GM19397 (cell line): ENCODE data around the gene JAZF1.

Source experiments
- ATAC-seq: cut with Tn5 transposase; IDR thresholded peaks from one replicate; pipeline ENCODE4 v1.9.1; 2021; ENCODE audit warnings: mild to moderate bottlenecking, moderate library complexity; ENCODE audit not compliant: unreplicated experiment

The JAZF1 gene

DNA sequence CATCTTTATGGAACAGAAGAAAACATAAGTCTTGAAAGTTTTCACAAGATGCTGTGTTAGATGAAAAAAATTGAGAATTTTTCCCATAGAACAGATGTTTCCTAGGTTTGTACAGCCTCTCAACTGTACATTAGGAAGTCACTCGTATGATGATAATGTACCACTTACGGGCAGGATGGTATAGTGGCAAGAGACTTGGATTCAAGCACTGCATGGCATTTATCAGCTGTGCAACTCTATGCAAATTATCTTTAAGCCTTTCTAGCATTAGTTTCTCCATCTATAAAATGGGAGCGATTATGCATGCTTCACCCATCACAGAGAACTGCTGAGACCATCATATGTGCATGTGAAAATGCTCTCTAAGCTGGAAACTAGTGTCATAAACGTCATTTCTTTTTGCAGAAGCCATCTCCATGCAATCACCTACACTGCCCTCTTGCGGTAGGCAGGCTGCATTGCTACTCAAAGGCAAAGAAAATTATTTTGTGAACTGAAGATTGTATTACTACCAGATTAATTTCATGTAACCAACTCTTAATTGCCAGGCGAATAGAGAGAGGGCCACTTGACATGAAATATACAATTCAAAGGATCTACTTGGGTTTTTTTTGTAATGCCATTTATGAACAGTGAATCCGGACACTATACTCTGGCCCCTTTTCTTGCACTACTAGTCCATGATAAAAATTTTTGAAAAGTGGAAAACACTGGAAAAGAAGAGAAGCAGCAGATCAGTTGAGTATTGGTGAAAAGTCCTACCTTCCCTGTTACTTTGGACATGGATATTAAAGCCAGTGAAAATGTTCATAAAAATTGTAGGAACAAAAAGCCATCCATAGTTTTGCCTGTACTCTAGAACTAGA, 102.3 kb downstream of the JAZF1 start:
- ATAC-seq: no peak

DNA sequence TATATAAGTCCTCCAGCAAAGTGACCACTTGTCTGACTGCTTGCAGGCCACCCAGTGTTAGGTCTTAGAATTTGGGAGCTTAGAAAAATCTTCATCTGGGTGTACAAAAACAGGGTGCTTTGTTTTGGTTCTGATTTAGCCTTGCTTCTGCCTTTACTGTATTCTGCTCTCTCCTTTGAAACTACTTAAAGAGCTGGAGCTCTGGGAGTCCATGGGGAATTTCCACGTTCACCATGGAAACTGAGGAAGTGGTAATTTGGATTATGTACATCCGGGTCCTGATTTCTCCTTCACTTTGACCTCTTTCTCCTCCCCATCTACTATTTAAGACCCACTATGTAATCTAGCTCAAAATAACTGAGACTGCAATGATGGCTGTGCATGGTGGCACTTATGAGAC, 103.0 kb downstream of the JAZF1 start:
- no peak for ATAC-seq

DNA sequence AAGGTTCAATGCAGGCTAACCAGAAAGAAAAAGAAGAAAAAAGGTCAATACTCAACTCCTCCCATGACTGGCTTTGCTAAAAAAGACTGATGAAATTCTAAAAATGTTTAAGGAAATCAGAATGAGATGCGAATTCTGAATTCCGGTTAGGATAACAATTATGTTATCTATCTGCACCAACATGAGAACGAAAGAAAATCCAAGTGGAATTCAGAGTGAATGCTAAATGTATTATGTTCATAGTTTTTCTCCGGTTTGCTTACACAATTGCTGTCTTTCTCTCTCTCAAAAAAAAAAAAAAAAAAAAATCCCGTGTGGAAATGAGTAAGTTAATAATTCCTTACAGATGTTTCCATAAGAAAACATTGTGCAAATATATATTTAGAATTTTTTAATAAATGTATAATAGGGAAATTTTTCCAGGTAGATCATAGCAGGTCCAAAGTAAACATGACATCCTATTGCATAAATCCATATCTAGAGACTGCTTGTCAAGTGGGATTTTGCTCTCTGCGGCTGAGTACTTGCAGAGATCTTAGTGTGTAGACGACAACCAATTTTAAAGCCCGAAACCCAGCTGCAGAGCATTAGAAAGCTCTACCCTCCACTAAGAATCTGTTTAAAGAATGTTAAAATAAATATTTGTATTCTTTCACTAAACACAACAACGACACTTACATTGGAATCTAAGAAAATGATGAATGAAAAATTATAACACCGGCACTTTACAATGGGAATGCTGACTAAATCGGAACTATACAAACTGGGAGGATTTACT, 104.0 kb downstream of the JAZF1 start:
- no peak for ATAC-seq

DNA sequence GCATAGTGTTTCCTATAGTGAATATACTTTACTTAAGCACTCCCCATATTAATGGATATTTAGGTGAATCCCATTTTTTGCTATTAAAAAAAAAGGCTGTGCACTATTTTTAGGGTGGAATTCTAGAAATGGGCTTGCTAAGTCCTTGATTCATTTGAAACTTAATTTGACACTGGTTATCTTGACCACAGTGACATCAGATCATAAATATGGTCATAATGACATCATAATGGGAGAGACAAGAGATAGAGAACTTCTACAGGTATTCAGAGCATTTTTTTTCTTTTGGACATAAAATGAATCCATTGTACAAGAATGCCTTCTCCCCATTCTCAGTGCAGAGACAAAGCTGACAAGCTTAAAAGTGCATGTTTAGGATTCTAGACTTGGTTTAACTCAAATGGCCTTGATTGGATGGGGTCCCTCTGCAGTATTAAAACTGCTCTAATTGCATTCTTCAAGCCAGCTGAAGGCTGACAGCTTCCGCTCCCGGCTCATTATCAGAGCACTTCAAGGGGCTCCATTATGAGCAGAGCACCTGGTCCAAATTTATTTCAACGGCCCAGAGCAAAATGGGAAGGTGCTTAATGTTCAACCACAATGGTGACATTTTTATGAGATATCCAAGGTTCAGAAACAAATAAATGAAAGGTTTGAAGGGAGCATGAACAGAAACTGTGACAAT, 104.8 kb downstream of the JAZF1 start:
- no peak for ATAC-seq

DNA sequence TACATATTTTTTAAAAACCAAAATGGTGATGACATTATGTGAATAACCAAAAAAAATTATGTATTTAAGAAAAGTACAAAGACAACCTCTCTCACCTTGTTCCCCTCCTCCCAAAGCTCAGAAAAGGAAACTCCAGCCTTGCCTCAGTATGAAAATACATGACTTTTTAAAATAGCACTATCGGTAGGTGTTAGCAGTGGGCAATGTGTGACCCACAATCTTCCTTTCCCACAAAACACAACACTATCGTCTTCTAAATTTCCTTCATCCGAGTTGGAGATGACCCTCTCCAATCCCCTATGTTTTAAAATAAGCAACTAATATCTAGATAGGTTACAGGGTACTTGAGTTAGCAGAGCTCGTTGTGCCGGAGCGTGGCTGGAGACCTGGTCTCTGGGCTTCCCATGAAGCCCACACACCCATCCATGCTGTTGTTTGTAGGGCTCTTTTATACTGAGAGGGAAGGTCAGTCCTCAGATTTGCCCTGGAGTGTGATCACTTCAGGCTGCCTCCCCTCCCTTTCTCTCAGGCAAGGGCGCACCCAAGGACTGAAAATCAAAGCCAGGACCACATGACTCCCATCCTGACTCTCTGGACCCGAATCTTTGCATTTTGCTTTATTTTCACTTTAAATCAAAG, 107.6 kb downstream of the JAZF1 start:
- no peak for ATAC-seq

DNA sequence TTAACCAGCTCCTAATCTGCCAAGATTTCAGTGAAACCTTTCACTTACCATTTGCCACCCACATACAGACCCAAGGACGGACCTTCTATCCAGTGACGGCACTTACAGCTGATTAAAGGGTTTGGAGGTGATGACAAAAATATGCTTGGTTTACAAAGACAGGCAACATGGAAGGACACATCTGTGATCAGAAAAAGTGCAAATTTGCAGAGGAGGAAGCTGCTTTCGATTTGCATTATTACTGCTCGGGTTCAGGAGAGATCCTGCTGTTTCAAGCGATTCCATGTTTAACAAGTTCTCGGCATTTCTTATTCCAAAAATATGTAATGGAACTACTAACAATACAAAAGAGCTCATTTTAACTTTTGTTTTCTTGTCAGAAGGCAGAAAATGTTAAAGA, 109.0 kb downstream of the JAZF1 start:
- no peak for ATAC-seq

DNA sequence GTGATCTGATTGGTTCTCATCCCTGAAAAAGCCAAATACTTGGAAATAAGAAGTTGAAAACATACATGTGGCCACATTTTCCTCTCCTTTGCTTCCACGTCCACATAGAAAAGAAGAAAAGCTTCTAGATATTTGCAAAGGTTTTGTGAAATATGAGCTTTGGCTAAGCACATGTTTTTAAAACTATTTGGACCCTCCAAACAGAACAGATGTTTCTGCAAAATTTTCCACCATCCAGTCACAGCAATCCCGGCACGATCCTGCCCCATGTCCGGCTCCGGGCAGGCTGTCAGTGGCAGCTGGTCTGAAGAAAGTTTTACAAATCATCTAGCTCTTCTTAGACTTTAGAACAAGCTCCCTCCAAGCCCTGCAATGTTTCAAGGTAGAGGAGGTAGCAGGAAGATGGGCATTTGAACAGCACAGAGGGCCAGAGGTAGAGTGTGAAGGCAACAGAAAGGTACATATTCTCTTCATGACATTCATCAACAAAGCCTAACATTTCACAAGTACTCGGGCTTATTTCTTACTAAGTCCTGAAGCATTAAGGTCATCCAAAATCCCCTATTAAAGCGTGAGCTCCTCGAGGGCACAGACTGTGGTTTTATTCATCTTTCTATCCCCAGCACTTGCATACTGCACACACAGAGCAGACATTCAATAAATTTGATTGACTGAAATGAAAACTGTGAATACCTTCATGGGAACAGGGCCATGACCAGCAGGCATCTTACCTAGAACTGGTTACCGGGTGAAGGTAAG, 110.1 kb downstream of the JAZF1 start:
- ATAC-seq: no peak

DNA sequence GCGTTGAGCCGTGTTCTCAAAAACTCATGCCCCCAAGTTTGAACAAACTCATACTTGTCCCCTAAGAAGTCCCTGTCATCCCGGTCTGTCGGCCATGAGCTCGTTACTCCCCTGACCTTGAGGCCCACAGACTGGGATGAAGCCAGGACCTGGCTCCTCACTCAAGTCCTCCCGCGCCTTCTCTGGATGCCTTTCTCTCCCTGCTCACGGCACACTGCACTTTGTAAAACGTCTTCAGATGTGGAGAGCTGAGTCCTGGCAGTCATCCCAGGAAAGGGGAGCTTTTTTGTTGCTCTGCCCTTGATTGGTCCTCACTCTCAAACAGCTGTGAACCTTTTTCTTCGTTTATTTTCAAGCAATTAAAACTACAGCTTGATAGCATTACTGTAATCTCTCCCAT, 110.8 kb downstream of the JAZF1 start:
- no peak for ATAC-seq

DNA sequence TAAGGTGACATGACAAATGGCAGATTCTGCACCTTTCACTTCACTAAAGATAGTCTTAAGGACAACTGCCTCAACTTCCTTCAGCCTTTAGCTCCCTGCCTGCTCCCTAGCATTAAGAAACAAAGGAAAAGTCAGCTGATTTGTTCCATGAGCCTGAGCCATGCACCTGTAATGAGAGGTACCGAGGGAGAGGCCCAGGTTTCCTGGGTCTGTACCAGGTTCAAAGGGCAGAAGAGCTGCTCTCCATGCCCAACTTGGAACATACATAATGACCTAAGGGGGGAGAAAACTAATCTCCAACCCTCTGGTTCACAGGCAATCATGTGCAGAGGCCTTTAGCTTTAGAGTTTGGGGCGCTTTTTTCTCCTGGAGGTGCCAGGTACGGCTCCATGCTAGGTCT, 111.2 kb downstream of the JAZF1 start:
- ATAC-seq: no peak

DNA sequence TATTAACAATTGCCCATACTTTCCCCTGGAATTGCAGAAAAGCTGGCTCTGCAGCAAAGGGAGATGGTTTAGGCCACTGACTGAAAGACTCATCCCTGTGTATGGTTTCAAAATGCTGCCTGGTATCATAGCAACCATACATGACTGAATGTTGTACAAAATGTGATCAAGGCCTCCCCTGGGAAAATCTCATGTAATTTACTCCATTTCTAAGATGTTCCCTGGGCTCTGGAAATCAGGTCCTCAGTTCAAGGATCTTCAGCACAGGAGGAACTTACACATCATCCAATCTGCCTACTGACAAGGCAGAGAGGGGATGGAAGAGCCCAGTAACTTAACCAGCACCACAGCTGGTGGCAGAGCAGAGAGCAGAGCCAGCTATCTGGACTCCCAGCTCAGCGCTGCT, 111.8 kb downstream of the JAZF1 start:
- no peak for ATAC-seq

DNA sequence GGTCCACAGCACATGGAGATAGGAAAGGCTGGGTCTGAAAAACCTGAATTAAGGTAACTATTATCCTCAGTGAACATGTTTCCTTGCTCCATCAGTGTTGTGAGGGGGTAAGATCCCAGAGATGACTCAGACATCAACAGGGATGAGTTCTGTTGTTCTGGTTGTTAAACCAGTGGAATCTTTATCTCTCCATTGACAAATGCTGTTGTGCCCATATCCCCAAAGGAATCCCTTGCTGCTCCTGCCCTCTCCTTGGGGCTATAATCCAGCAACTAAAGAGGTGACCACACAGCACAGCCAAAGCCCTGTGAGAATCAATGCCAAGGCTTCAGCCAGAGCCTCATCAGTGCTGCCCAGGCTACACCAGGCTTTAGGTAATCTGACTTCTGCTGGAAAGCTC, 113.4 kb downstream of the JAZF1 start:
- no peak for ATAC-seq

DNA sequence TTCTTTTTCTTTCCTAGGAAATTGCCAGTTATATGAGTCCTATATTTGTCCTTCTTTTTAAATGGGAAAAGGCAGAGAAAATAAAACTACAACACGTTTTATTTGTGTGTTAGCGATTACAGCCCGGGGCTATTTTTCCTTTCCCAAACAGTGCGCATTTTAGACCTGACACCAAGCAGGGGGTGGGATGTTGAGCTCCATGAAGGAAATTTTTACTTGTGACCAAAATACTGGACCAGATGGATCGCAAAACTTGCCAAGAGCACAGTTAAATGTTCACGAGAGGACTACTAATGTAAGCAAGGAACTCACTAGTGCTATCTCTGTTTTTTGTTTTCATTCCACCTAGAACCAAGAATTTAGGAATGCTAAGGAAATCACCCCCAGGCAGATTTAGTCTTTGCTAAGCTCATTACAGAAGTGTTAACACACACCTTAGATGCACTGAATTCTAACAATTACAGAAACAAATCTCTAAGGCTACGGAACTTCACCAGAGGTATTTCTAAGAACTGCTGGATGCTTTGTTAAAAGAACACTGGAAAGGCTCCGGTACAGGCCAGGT, 114.8 kb downstream of the JAZF1 start:
- no peak for ATAC-seq

DNA sequence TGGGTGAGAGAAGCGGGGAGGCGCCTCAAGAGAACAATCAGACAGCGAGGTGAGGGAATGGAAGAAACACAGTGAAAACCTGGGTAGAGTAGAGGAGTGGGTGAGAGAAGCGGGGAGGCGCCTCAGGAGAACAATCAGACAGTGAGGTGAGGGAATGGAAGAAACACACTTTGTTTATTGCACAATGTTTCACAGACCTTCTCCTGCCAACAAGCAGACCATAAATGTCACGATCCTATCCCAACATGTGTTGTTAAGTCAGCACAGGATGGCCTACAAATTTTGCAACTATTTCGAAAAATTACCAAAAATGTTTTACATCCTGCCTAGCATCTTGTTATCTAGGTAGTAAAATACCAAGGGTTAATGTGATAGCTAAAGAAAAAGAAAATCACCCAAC, 115.3 kb downstream of the JAZF1 start:
- no peak for ATAC-seq

DNA sequence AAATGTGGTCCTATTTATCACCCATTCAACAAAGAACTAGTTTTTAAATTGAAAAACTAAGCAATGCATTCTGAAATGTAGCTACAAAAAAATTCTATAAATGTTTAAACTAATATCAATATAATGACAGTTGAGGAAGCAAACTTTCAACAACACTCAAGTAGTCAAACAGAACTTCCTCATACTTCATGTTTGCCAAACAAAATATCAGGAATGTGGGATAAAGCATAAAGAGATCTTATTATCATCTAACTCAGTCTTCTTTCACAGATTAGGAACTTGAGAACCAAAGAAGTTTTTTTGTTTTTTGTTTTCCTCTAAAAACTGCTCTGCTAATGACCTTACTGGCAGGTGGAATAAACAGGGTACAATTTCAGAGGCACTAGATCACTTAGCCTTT, 116.2 kb downstream of the JAZF1 start:
- ATAC-seq: no peak

DNA sequence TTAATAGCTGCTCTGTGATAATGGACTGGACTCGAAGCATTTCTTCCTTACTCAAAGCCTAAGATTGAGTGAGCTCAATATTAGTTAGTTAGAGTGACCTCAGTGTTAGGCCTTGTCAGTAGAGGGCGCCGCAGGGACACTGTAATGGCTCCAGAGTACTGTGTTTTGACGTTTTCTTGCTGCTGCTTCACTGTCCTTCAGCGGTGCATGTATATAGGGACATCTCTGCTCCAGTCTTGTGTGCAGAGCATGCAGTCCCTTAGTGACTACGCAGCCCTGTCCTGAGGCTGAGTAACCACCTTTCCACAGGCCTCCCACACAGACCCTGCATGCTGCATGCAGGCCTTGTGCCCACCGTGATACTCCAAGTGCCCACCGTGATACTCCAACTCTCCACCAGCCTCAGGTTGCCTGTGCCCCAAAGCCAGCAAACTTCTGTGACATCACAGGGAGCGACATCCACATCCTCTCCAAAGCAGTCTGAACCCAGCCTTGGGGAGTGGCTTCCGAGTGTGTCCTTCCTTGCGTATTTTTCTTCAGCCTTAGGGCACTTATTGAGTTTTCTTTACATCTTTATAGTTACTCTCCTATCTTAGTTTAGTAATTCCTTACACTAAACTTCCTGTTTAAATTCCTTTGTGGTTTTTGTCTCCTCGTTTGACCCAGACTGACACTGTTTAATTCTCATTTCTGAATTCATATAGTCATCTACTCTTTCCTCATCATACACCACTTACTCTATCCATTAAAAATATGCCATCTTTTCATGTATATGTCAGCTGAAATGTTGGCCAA, 118.2 kb downstream of the JAZF1 start:
- ATAC-seq: no peak

DNA sequence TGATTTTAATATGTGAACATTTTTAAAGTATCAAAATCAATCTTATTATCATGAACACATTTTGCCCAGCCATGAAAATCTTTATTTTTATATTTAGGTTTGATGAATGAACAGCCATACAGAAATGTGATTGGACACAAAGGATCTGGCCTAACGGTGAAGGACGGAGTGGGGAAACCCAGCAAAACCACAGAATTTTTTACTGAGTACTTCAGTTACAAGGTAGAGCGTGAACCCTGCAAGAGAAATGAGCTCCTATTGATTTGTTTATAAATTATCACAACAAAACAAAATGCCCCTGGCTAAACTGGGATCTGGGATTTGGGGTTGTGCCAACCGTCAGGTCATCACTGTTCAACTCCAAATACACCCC, 118.8 kb downstream of the JAZF1 start:
- ATAC-seq: no peak

DNA sequence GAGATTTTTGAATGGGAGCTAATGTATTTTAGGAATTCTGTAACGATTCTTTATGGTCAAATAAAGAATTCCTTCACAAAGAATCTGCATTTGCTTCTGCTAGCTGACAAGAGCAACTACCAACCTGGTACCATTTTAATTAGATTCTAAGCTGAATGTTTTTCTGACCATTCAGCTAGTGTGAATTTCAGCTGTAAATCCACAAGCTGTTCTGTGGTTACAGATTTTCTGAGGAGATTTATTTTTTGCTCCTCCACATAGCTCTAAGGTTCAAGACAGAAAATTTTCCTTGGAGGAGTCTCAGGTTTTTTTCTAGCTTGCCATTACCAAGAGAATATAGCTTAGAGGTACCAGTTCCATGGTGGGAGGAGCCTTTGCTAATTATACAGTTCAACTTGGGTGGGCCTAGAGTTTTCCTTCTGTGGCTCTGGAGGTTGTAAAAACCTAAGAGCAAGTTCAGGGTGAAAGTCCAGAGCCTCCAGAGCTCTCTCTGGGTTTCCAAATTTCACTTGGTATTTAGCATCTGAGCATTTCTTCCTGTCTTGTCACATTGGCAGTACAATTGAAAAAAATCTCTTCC, 120.1 kb downstream of the JAZF1 start:
- no peak for ATAC-seq

DNA sequence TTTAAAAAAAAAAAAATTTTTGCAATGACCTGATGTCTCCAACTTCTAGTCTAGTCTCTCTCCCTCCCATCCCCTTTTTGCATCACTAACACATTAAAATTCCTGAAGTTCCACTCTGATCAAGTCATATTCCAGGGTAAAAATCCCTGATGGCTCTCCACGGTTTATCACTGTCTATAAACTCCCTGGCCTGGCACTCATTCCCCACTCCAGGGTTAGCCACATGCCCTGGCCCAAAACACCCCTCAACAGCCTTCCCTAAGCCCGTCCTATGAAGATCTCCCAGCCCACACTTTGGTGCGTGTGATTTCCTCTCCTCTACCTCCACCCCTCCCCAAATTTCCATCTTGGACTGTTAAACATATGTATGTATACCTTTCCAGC, 125.4 kb downstream of the JAZF1 start:
- no peak for ATAC-seq

DNA sequence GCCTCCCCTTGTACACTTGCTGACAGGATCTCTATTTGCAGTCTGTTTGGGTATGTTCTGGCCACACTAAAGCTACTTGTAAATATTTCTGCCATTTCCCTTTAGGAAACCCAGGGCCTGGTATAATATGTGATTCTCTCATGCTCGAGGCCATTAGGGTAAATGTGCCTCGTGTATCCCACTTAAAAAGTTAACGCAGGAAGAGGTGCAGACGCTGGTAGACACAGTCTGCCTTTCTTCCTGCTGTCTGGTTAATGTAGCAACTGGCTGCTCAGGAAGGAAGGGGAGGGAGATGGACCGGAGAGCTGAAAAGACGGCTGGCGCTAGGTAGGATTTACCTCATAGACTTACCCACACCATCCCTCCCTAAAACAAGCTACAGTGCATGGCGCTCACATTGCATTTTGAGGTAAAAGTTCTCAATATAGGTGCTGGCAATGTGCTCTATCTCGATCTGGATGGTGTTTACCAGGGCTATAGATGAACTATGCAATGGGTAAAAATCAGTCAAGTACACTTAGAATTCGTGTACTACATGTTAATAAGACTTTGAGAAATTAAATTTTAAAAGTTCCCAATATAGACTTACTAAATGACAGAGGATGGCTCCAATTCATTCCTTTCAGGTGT, 125.9 kb downstream of the JAZF1 start:
- ATAC-seq: no peak
